Measurements from ENCODE around the gene ATF7IP. TPM values are rescaled to one million over a fixed set of nuclear protein-coding genes. Genes with fewer than 3 reads are reported as not detected.

The ATF7IP gene, protein sequence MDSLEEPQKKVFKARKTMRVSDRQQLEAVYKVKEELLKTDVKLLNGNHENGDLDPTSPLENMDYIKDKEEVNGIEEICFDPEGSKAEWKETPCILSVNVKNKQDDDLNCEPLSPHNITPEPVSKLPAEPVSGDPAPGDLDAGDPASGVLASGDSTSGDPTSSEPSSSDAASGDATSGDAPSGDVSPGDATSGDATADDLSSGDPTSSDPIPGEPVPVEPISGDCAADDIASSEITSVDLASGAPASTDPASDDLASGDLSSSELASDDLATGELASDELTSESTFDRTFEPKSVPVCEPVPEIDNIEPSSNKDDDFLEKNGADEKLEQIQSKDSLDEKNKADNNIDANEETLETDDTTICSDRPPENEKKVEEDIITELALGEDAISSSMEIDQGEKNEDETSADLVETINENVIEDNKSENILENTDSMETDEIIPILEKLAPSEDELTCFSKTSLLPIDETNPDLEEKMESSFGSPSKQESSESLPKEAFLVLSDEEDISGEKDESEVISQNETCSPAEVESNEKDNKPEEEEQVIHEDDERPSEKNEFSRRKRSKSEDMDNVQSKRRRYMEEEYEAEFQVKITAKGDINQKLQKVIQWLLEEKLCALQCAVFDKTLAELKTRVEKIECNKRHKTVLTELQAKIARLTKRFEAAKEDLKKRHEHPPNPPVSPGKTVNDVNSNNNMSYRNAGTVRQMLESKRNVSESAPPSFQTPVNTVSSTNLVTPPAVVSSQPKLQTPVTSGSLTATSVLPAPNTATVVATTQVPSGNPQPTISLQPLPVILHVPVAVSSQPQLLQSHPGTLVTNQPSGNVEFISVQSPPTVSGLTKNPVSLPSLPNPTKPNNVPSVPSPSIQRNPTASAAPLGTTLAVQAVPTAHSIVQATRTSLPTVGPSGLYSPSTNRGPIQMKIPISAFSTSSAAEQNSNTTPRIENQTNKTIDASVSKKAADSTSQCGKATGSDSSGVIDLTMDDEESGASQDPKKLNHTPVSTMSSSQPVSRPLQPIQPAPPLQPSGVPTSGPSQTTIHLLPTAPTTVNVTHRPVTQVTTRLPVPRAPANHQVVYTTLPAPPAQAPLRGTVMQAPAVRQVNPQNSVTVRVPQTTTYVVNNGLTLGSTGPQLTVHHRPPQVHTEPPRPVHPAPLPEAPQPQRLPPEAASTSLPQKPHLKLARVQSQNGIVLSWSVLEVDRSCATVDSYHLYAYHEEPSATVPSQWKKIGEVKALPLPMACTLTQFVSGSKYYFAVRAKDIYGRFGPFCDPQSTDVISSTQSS
- total RNA-seq = 100 to 1,000 TPM; 107 to 117 TPM

GRCh38 chr12:14365294-14366208 is at the start of gene ATF7IP:
TSS of gene ATF7IP (plus strand) at chr12:14365682. CDS start at chr12:14423916, 58,234 bp downstream.

Other genes starting within 250 kb of the ATF7IP start
- gene PLBD1, start 202.2 kb downstream of the ATF7IP start, total RNA-seq = not detected